Dendritic cell treated with granulocyte-macrophage colony-stimulating factor and Interleukin-4, amounts not matched to agents 40 ng/mL and 50 ng/mL, for 4 days (primary cell): Measurements from ENCODE around the gene CMKLR1.

Source experiments
- H3K27ac Mint-ChIP-seq: one replicate; pipeline ENCODE4 v1.8.0; 2022; ENCODE audit warnings: mild to moderate bottlenecking, mixed read lengths
- H3K27me3 Mint-ChIP-seq: one replicate; pipeline ENCODE4 v1.8.0; 2022; ENCODE audit warnings: mild to moderate bottlenecking, mixed read lengths
- H3K36me3 Mint-ChIP-seq: one replicate; pipeline ENCODE4 v1.8.0; 2022; ENCODE audit warnings: low read depth, mixed read lengths
- H3K4me1 Mint-ChIP-seq: one replicate; pipeline ENCODE4 v1.8.0; 2022; ENCODE audit warnings: low read depth, mixed read lengths
- H3K4me3 Mint-ChIP-seq: one replicate; pipeline ENCODE4 v1.8.0; 2022; ENCODE audit warnings: mild to moderate bottlenecking, moderate library complexity, mixed read lengths
- H3K9me3 Mint-ChIP-seq: one replicate; pipeline ENCODE4 v1.8.0; 2022; ENCODE audit warnings: mixed read lengths
- intact Hi-C: fragments of 100-400 bp; cut with micrococcal nuclease; formaldehyde crosslinking; loops from one replicate; pipeline ENCODE4 v1.15.0; 2022

Gene CMKLR1

GRCh38 chr12:108371801-108372344 lies 32.8 kb upstream of the CMKLR1 start:
- peaks cover 12% of the 10 kb centered on the region for H3K36me3 Mint-ChIP-seq
- peaks cover 60% of the 10 kb centered on the region for H3K4me1 Mint-ChIP-seq
- H3K4me3 Mint-ChIP-seq = no peak overlapping the region
- intact Hi-C loops = loop anchor here (10.0 kb wide), 1 partner anchor 73 kb away; no protein-coding TSS in a partner anchor
- H3K9me3 Mint-ChIP-seq = peaks cover 25% of the 10 kb centered on the region
- no peak overlapping the region for H3K27ac Mint-ChIP-seq
- H3K27me3 Mint-ChIP-seq = no peaks in the 10 kb centered on the region

- intact Hi-C loops = loop anchor here (10.0 kb wide), 1 partner anchor 74 kb away; no protein-coding TSS in a partner anchor
- Mint-ChIP-seq H3K27me3 (no peaks in the 10 kb centered on the region), H3K27ac (no peak overlapping the region), H3K36me3 (peaks cover 12% of the 10 kb centered on the region), H3K4me1 (peaks cover 64% of the 10 kb centered on the region), H3K9me3 (peaks cover 25% of the 10 kb centered on the region), H3K4me3 (no peak overlapping the region)
Measured at GRCh38 chr12:108370415-108370814, 31.3 kb upstream of the CMKLR1 start.

DNA sequence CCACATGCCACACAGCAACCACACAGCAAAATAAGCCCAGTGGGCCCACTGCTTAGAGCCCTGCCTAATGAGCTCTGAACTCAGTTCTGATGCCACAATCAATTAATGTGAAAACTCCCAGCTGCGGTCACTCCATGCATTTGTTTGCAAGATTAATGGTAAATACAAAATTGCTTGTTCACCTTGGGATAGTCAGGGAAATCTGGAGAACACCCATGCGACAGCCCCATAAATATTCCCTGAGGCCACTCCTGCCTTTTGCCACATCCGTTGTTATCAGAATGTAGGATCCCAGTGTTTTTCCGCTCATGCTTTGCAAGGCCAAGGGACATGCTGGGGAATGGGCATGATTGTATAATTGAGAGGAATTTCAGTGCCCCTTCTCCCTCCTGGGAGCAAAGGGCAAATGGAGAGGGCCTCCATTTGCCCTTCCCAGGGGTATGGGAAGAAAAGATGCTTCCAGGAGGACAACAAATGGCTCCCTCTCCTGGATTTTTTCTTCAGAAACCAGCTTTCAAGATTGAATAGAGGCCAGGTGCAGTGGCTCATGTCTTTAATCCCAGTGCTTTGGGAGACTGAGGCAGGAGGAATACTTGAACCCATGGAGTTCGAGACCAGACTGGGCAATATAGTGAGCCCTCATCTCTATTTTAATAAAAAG lies 30.8 kb upstream of the CMKLR1 start:
- no peaks in the 10 kb centered on the region for H3K27me3 Mint-ChIP-seq
- no peak overlapping the region for H3K27ac Mint-ChIP-seq
- H3K36me3 Mint-ChIP-seq = peaks cover 12% of the 10 kb centered on the region
- intact Hi-C loops = loop anchor here (10.0 kb wide), 1 partner anchor 75 kb away; no protein-coding TSS in a partner anchor
- no peak overlapping the region for H3K4me3 Mint-ChIP-seq
- peaks cover 23% of the 10 kb centered on the region for H3K9me3 Mint-ChIP-seq
- H3K4me1 Mint-ChIP-seq = peaks cover 70% of the 10 kb centered on the region

DNA sequence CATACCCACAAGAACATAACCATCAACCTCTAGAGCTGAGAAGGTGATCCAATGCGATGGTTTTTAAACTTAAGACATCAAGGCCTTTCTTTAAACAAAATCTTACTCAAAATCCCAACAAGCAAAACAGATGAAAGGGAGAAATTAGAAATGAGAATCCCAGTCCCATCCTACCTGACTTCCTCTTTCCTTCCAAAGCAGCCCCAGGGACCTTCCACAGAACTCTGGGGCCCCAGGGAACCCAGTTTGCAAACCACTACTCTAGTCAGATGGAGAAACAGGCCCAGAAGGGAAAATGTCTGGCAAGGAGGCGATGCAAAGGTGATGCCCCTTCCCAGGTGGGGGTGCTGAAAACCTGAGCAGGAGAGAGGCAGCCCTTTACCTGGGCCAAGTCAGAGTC lies 29.0 kb upstream of the CMKLR1 start:
- intact Hi-C loops = no loop called here
- Mint-ChIP-seq H3K9me3 (peaks cover 6% of the 10 kb centered on the region), H3K27ac (peak overlapping the region; percentile 19), H3K4me3 (no peak overlapping the region), H3K27me3 (no peaks in the 10 kb centered on the region), H3K36me3 (peaks cover 4% of the 10 kb centered on the region), H3K4me1 (peaks cover 83% of the 10 kb centered on the region)

- no peaks in the 10 kb centered on the region for H3K27me3 Mint-ChIP-seq
- H3K4me1 Mint-ChIP-seq = peaks cover 83% of the 10 kb centered on the region
- H3K36me3 Mint-ChIP-seq = no peaks in the 10 kb centered on the region
- H3K9me3 Mint-ChIP-seq = no peaks in the 10 kb centered on the region
- H3K27ac Mint-ChIP-seq = peak overlapping the region; percentile 14
- intact Hi-C loops = loop anchor here (1.0 kb wide), 1 partner anchor 30 kb away; no protein-coding TSS in a partner anchor
- no peak overlapping the region for H3K4me3 Mint-ChIP-seq
Measured at GRCh38 chr12:108367436-108367835, 28.3 kb upstream of the CMKLR1 start.

GRCh38 chr12:108365324-108365723 lies 26.2 kb upstream of the CMKLR1 start:
- intact Hi-C loops = no loop called here
- Mint-ChIP-seq H3K9me3 (no peaks in the 10 kb centered on the region), H3K4me3 (no peak overlapping the region), H3K4me1 (peaks cover 85% of the 10 kb centered on the region), H3K27ac (no peak overlapping the region), H3K36me3 (no peaks in the 10 kb centered on the region), H3K27me3 (no peaks in the 10 kb centered on the region)

- Mint-ChIP-seq H3K27me3 (peaks cover under 1% of the 10 kb centered on the region), H3K9me3 (no peaks in the 10 kb centered on the region), H3K4me1 (peaks cover 87% of the 10 kb centered on the region), H3K36me3 (no peaks in the 10 kb centered on the region), H3K27ac (no peak overlapping the region), H3K4me3 (no peak overlapping the region)
- intact Hi-C loops = no loop called here
Measured at GRCh38 chr12:108364879-108365278, 25.8 kb upstream of the CMKLR1 start.

GRCh38 chr12:108363565-108363964 lies 24.5 kb upstream of the CMKLR1 start:
- H3K27me3 Mint-ChIP-seq = peaks cover 8% of the 10 kb centered on the region
- no peaks in the 10 kb centered on the region for H3K36me3 Mint-ChIP-seq
- H3K27ac Mint-ChIP-seq = peak overlapping the region; percentile 65
- H3K9me3 Mint-ChIP-seq = no peaks in the 10 kb centered on the region
- intact Hi-C loops = no loop called here
- peaks cover 76% of the 10 kb centered on the region for H3K4me1 Mint-ChIP-seq
- no peak overlapping the region for H3K4me3 Mint-ChIP-seq

DNA sequence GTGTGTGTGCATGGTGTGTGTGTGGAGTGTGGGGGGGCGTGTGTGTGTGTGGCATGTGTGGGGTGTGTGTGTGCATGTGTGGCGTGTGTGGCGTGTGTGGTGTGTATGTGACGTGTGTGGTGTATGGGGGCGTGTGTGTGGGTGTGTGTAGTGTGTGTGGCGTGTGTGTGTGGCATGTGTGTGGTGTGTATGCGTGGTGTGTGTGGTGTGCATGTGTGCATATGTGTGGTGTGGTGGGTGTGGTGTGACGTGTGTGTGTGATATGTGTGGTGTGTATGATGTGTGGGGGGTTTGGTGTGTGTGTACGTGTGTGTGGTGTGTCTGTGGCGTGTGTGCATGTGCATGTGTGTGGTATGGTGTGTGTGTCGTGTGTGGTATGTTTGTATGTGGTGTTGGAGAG lies 24.1 kb upstream of the CMKLR1 start:
- H3K27me3 Mint-ChIP-seq = peaks cover 12% of the 10 kb centered on the region
- H3K4me3 Mint-ChIP-seq = no peak overlapping the region
- H3K36me3 Mint-ChIP-seq = no peaks in the 10 kb centered on the region
- intact Hi-C loops = no loop called here
- peak overlapping the region; percentile 65 for H3K27ac Mint-ChIP-seq
- peaks cover 72% of the 10 kb centered on the region for H3K4me1 Mint-ChIP-seq
- H3K9me3 Mint-ChIP-seq = no peaks in the 10 kb centered on the region

- Mint-ChIP-seq H3K4me1 (peaks cover 59% of the 10 kb centered on the region), H3K4me3 (no peak overlapping the region), H3K36me3 (no peaks in the 10 kb centered on the region), H3K27ac (no peak overlapping the region), H3K9me3 (no peaks in the 10 kb centered on the region), H3K27me3 (peaks cover 17% of the 10 kb centered on the region)
- intact Hi-C loops = no loop called here
Measured at GRCh38 chr12:108361606-108362005, 22.5 kb upstream of the CMKLR1 start.

DNA sequence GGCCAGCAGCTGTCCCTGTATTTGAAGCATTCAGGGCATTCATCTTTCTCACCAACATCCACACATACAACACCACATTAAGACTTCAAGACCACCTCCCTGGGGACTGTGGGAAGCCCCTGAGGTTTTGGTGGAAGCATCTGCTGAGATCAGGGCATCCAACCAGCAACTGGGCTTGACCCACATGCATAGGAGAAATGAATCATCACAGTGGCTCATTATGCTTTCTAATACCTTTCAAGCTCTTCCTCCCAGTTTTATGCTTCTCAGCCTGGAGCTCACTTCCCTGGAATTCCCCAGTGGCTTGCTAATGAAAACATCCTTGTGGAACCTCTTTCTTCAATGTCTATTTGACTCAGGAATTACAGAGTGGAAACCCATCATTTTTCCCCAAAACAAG lies 21.4 kb upstream of the CMKLR1 start:
- H3K36me3 Mint-ChIP-seq = no peaks in the 10 kb centered on the region
- intact Hi-C loops = no loop called here
- H3K27me3 Mint-ChIP-seq = peaks cover 17% of the 10 kb centered on the region
- H3K4me3 Mint-ChIP-seq = no peak overlapping the region
- H3K9me3 Mint-ChIP-seq = no peaks in the 10 kb centered on the region
- H3K27ac Mint-ChIP-seq = no peak overlapping the region
- H3K4me1 Mint-ChIP-seq = peaks cover 56% of the 10 kb centered on the region

DNA sequence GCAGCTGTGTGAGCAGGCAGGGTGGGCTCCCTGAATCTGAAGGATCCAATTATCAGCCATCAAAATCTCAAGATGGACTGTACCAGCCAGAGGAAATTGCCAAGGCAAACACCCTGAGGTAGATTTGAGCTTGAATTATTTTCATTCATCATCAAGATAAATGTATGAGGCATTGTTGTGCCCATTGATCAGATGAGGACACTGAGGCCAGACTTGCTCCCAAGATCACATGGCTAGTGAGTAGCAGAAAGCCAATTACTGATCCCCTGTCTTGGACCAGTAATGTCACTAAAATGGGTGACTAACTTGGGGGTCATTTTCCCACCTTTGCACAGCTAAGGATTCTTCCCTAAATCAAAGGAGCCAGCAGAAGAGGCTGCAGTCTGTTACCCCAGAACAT lies 20.9 kb upstream of the CMKLR1 start:
- H3K27me3 Mint-ChIP-seq = peaks cover 17% of the 10 kb centered on the region
- H3K4me1 Mint-ChIP-seq = peaks cover 56% of the 10 kb centered on the region
- H3K9me3 Mint-ChIP-seq = no peaks in the 10 kb centered on the region
- intact Hi-C loops = no loop called here
- H3K27ac Mint-ChIP-seq = no peak overlapping the region
- H3K4me3 Mint-ChIP-seq = no peak overlapping the region
- H3K36me3 Mint-ChIP-seq = no peaks in the 10 kb centered on the region

- no peak overlapping the region for H3K4me3 Mint-ChIP-seq
- peaks cover 43% of the 10 kb centered on the region for H3K4me1 Mint-ChIP-seq
- intact Hi-C loops = no loop called here
Measured at GRCh38 chr12:108358580-108358965, 19.5 kb upstream of the CMKLR1 start.

DNA sequence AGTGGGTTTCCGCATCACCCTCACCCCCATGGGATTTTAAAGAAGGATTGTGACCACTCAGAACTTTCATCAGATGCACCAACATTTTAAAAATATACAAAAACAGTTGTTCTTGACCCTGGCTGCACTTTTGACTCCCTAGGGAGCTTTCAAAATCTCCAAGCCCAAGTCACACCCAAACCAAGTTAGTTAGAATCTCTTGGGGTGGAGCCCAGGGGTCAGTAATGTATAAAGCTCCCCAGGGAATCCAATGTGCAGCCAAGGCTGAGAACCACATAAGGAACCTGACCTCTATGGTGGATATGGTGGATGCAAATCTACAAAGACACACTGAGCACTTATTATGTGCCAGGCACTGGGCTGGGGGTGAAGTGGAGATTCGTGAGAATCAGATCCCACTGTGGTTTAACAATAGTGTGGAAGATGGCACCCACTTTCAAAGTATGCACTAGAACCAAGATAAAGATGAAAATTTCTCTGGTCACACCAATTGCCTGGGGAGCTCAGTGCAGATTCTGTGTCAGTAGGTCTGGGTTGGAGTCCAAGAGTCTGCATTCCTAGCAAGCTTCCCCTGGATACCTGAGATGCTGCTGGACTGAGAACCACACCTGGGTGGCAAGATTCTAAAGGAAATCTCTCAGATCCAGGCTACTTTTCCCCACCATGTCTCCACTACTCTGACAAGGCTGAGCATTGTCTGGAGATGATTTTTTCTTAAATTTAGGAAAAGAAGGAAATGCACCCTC lies 18.9 kb upstream of the CMKLR1 start:
- Mint-ChIP-seq H3K27me3 (peaks cover 17% of the 10 kb centered on the region), H3K36me3 (no peaks in the 10 kb centered on the region), H3K4me1 (peaks cover 43% of the 10 kb centered on the region), H3K9me3 (peaks cover 6% of the 10 kb centered on the region), H3K4me3 (no peak overlapping the region), H3K27ac (no peak overlapping the region)
- intact Hi-C loops = no loop called here

More at GRCh38 chr12:108358580-108358965, 19.5 kb upstream of the CMKLR1 start:
- H3K27ac Mint-ChIP-seq = no peak overlapping the region
- H3K27me3 Mint-ChIP-seq = peaks cover 17% of the 10 kb centered on the region
- H3K9me3 Mint-ChIP-seq = peaks cover 6% of the 10 kb centered on the region
- no peaks in the 10 kb centered on the region for H3K36me3 Mint-ChIP-seq
